IPS-NIHi11 (cell line): ENCODE measurements around the gene FAM83D.
"Not testable (repeated sequence)": the region's sequence is repeated elsewhere in the genome, so short reads cannot be mapped to it uniquely, and the experiment has no call there.

Experiments
- DNase-seq: peaks from one replicate; pipeline ENCODE4 v3.0.0; 2012; ENCODE audit warnings: mixed read lengths, low spot score

The FAM83D gene

GRCh38 chr20:38965264-38965663, 39.0 kb downstream of the FAM83D start:
- no peak for DNase-seq

GRCh38 chr20:38968090-38968489, 41.9 kb downstream of the FAM83D start:
- DNase-seq = no peak

GRCh38 chr20:38969708-38970107, 43.5 kb downstream of the FAM83D start:
- DNase-seq = no peak

DNA sequence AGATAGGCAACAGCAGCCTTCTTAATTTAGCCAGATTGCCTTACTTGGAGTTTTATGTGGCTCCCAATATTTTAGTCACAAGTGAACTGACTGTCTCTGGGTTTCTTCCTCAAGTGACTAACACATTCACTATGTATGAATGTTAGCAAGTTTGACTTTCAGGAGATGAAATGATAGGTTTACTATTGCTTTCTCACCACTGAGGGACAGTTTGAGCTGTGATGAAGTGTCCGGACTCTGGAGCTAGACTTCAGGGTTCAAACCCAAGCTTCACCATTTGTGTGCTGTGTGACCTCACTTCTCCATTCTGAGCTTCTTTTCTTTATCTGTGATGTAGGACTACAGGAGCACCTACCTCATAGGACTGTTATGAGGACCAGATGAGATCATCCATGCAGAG, 44.1 kb downstream of the FAM83D start:
- no peak for DNase-seq

DNA sequence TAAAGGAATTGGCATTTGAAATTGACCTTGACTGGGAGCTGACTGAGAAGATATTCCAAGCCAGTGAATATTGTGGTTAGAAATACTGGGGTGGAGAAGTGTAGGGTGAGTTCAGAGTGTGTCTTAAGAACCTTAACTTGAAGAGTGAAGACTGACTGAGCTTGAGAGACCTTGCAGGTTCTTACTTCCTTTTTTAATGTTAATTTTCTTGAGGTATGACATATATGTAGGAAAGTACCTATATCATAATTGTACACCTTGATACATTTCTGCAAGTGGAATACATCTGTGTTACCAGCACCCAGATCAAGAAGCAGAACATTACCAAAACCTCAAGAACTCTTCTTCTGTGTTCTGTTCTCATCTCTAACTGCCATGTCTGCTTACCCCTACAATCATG, 46.9 kb downstream of the FAM83D start:
- DNase-seq = no peak

DNA sequence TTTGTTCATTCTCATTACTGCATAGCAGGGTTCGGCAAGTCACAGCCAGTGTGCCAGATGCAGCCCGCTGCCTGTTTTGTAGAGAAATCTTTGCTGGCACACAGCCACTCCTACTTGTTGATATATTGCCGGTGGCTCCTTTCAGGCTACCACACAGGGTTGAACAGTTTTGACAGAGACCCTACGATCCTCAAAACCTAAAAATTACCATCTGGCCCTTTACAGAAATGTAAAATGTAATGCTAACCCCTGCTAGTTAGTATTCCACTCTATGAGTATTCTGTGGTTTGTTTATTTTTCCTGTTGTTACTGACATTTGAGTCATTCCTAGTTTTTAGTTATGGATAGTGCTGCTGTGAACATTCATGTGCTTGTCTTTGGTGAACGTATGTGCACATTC, 47.4 kb downstream of the FAM83D start:
- DNase-seq = no peak

DNA sequence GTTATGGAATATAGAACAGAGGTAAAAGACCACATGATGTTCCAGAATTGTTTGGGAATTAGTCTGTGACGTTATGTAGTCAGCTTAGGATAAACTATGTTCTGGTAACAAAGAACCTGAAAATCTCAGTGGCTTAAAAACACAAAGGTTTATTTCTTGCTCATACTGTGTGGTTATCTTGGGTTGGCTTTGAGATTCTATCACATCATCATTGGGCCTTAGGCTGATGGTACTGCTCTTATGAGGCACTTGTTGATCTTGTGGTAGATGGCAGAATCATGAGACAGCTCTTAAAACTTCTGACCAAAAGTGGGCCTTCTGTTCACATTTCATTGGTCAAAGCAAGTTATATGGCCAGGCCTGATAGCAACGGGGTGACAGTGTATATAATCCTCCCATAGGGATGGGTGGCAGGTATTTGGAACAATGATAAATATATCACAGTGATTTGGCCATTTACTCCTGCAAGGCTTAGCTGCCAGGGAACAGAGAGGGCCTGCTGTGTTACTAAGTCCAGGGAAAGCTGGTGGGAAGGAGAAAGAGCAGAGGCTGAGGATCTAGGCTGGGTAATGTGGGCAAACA, 49.4 kb downstream of the FAM83D start:
- no peak for DNase-seq

DNA sequence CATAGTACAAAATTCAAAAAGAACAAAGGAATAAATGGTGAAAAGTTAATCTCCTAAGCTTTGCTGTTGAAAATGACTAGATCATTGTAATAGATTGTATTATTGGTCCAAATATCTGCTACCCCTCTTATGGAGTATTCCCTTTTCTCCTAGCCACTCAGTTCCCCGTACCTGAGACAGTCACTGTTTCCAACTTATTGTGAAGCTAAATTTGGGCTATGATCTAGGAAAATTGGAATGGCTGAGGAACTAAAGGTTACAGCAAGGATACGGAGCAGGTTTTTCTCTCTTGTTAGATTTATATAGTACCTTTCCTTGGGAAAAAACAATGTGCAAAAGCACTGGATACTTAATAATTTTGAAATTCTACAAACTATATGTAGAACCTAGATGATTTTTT, 53.2 kb downstream of the FAM83D start:
- DNase-seq = no peak

DNA sequence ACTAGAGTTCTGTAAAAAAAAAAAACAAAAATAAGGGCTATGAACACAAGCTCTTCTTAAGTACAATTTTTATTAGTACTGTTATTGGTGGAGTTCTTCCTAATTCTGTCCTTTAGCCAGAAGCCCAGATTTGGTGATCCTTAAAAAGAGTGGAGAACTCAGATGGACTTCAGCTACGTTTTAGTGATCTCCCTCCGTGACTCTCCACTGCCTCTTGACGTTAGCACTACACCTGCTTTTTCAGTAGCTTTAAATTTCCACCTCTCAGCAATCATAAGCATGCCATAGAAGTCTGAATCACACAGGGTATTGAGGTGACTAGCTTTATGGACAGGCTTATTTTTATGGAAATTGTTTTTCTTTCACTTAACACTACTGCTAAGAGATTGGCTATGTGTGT, 53.6 kb downstream of the FAM83D start:
- DNase-seq = no peak

DNA sequence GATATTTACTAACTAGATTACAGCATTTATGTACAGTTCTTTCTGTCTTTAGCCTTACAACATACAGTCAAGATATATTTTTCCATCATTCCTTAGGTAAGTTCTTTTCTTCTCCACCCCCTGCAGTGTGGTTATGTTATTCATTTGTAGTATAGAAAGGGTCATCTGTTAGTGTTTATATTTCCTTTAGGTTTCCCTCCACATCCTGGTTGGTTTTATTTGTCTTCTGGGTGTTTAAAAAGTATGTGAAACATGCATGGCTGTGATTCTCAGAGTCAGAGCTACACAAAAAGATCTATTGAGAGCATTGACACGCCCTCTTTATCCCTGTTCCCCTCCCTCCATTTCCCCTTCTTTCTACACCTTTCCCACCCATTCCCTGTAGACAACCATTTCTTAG, 56.1 kb downstream of the FAM83D start:
- DNase-seq = no peak

GRCh38 chr20:38985060-38985459, 58.8 kb downstream of the FAM83D start:
- no peak for DNase-seq

GRCh38 chr20:38985603-38986170, 59.5 kb downstream of the FAM83D start:
- no peak for DNase-seq

DNA sequence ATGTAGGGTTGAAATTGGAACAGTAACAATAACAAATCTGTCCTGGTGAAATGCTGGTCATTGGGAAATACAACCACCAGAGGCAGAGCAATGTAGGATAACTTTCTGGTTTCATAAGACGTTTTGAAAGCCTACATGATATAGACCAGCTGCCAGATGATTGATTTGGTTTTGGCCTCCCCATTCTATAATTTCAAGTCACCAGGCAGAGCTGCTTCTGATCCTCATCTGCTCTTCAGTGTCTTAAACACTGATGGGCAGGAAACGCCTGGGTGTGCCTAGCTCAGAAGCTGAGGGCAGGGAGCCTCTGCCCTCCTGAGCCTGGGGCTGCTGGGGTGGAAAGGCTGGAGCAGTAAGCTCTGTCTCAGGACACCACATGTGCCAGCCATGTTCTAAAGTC, 60.4 kb downstream of the FAM83D start:
- DNase-seq = no peak

DNA sequence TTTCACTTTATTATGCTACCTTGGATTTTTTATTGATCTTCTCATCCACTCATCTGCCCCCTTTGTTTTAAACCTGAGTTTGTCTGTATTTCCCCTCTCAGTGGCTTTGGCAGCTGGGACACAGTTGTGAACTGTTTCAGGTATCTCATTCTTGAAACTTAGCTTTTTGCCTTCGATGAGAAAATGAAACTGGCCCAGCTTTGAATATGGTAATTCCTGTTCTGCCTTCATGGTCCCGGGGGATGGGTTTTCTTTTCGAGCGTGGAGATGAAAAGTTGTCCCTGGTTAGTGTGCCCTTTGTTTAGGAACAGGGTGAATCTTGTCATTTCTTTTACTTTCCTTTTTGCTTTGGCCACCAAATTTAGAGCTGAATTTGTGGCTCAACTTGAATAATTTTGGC, 61.6 kb downstream of the FAM83D start:
- no peak for DNase-seq

GRCh38 chr20:38990728-38991127, 64.5 kb downstream of the FAM83D start:
- no peak for DNase-seq

- no peak for DNase-seq
Measured at GRCh38 chr20:38991814-38992704, 65.8 kb downstream of the FAM83D start.

DNA sequence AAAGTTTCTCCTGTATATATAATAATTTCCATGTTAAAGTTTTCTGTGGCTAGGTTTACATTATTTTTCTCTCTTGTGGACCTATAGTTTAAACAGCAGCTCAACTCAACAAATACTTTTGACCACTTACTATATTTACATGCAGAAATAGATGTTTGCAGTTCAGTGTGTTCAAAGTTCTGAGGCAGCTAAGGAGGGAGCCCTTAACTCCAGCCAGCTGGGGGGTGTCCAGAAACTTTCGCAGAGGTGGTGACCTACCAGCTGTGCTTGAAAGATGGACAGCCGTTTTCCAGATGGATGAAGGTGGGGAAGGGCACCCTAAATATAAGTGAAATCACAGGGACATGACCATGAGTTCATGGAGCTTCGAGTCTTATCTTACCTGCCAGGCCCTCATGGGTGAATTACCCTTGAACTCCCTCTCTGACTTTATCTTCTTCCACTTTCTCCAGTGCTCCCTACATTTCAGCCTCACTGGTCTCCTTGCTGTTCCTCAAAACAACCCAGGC, 69.4 kb downstream of the FAM83D start:
- DNase-seq = no peak

GRCh38 chr20:38996866-38997265, 70.6 kb downstream of the FAM83D start:
- DNase-seq = not testable (repeated sequence)

DNA sequence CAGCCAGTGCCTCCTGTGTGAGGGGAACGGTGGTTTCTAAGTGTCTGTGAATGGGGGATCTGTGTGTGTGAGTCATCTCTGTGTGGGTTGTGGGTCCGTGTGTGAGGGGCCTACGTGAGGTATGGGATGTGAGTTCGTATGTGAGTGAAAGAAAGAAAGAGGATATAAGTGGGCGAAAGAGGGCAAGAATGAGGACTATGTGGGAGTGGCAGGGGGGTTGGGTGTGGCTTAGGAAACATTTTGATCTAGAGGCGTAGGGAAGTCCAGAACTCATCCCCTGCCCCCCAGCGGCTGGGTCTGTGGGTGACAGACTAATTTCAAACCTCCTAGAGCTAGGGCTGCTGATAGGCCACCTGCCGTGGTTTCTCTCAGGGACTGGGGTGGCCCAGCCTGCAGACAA, 71.4 kb downstream of the FAM83D start:
- no peak for DNase-seq

DNA sequence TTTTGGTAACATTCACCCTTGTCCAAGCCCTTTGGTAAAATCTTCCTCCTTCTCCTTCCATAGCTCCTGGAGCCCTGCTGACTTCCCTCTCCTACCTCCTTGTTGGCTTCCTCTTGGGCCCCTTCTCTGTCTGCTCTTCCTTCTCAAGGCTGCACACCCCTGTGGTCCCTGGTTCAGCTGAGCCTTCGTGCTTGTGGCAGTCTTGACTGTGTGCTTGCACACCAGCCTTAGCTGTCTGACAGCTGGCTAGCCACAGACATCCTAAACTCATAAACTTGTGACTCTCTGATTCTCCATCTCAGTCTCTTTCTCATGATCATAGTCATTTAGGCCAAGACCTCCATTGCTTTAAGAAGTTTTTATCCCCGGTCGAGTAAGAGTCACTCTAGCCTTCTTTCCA, 73.0 kb downstream of the FAM83D start:
- no peak for DNase-seq

DNA sequence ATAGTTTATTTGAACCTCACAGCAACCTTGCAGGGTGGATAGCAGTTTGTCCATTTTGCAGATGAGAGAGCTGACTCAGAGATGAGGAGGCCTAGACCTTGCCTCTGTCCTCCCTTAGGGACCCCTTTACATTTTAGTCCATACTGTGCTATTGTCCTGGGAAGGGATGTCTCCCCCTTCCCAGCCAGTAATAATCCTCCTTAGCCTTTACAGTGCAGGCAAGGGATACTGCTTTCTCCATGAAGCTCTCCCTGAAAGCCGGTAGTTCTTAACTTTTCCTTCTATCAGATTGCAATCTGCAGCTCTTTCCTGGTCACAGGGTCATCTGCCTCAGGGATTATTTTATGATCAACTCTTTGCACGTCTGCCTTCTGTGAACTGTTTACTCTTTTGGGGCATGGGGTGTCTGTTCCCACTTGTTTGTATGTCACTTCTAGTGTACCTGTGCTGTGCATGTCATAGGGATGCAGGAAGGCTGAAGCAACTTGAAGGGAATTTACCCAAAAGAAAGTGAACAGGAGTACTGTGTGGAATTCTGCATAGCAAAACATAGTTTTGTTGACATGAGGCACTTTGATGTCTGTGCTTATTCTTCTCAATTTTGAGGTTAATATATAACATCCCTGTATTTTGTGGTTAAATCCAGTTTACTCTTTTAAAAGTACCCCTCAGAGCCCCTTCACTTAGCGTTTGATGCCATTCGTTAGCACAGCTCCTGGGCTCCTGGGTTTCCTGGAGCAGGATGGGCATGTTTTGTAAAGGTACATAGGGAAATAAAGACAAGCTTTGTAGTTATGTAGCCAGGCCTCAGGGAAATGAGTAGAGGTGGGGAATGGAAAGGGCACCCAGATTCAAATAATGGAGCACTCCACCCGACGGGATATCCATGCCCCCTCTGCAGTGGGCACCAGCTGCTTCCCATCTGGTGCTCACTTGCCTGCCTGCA, 74.0 kb downstream of the FAM83D start:
- DNase-seq = no peak
